SK-N-MC (cell line): ENCODE measurements around the gene SMTNL1.
A peak's percentile ranks its signal among the peaks of the same experiment; 100 is the strongest.
"Not testable (repeated sequence)": the region's sequence is repeated elsewhere in the genome, so short reads cannot be mapped to it uniquely, and the experiment has no call there.

Experiments used
- DNase-seq: peaks from one replicate; pipeline ENCODE4 v3.0.0-alpha.2; 2011; ENCODE audit warnings: low read depth, low spot score
- H3K27ac ChIP-seq: fragments of 200-600 bp; sonication (generic); 2 replicates; pipeline ENCODE4 v1.5.1; 2016; ENCODE audit warnings: mixed run types
- H3K36me3 ChIP-seq: fragments of 200-600 bp; sonication (generic); 2 replicates; pipeline ENCODE4 v1.6.1; 2017; ENCODE audit warnings: antibody characterized with exemption, low read length, mixed read lengths; ENCODE audit not compliant: insufficient read depth
- H3K4me3 ChIP-seq: fragments of 200-600 bp; sonication (generic); 2 replicates; pipeline ENCODE4 v1.5.1; 2016
- H3K9ac ChIP-seq: fragments of 200-600 bp; sonication (generic); 2 replicates; pipeline ENCODE4 v1.8.0; 2017; ENCODE audit warnings: mixed run types, mixed read lengths; ENCODE audit not compliant: insufficient read length
- H3K9me3 ChIP-seq: fragments of 200-600 bp; sonication (generic); 2 replicates; pipeline ENCODE4 v1.6.1; 2017; ENCODE audit warnings: low read depth, mild to moderate bottlenecking, antibody characterized with exemption, low read length, moderate library complexity, mixed read lengths
- EZH2 ChIP-seq: fragments of 200-600 bp; sonication (generic); IDR thresholded peaks from one replicate; pipeline ENCODE4 v1.6.1; 2017; ENCODE audit warnings: antibody characterized with exemption
- FOXP2 ChIP-seq: optimal IDR thresholded peaks from 2 replicates; pipeline ENCODE3; 2011; ENCODE audit warnings: mild to moderate bottlenecking, moderate library complexity; ENCODE audit not compliant: insufficient read depth; ENCODE audit errors: extremely low read length, control extremely low read depth
- POLR2AphosphoS5 ChIP-seq: IDR thresholded peaks from 2 replicates; pipeline ENCODE4 v1.6.1; 2012; ENCODE audit warnings: mild to moderate bottlenecking, low read depth, low read length, borderline replicate concordance

SMTNL1 gene

DNA sequence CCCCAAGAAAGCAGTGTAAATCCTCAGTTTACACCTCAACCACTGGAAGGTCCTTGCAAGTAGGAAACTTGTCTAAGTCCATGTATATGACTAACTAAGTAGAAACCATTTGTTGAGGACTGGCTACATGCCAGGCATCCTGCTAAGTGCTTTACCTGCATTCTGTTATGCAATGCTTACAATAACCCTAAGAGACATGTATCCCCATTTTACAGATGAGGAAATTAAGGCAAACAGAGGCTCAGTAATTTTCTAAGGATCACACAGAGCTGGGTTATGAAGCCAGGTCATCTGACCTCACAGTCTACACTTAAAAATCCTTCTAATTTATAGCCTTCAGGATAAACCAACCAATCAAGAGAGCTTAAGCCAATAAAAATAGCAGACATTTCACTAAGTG is 8.4 kb upstream of the SMTNL1 start:
- H3K27ac ChIP-seq: no peak overlapping the region
- H3K9me3 ChIP-seq: no peaks in the 10 kb centered on the region
- no peak overlapping the region for H3K9ac ChIP-seq
- H3K4me3 ChIP-seq: no peak overlapping the region
- no peak for DNase-seq
- peaks cover 13% of the 10 kb centered on the region for H3K36me3 ChIP-seq
- TF ChIP-seq EZH2: no peak
- no peak for TF ChIP-seq FOXP2
- no peak for TF ChIP-seq POLR2AphosphoS5

- no peak for DNase-seq
- H3K27ac ChIP-seq: peak overlapping the region; percentile 37; the same call in 1 of the 2 replicates
- no peaks in the 10 kb centered on the region for H3K9me3 ChIP-seq
- peak overlapping the region; percentile 96 for H3K9ac ChIP-seq
- peak overlapping the region; percentile 94 for H3K4me3 ChIP-seq
- no peak for TF ChIP-seq POLR2AphosphoS5
- no peak for TF ChIP-seq FOXP2
- TF ChIP-seq EZH2: no peak
- peaks cover 13% of the 10 kb centered on the region for H3K36me3 ChIP-seq
Observed at GRCh38 chr11:57530215-57530595, 7.2 kb upstream of the SMTNL1 start.

GRCh38 chr11:57530596-57531507 is 6.5 kb upstream of the SMTNL1 start, which contains the start of gene TIMM10:
Gene TIMM10 (minus strand): TSS chr11:57530754. CDS start chr11:57530189, 565 bp downstream.
- TF ChIP-seq FOXP2: no peak
- TF ChIP-seq EZH2: no peak
- TF ChIP-seq POLR2AphosphoS5: peak; percentile 72
- Histone ChIP-seq H3K36me3 (peaks cover 13% of the 10 kb centered on the region), H3K4me3 (peak within 1 kb of the TSS; percentile 94), H3K9ac (peak within 1 kb of the TSS; percentile 96), H3K9me3 (no peaks in the 10 kb centered on the region), H3K27ac (peak within 1 kb of the TSS; percentile 37; the same call in 1 of the 2 replicates)
- peak; percentile 92 for DNase-seq

DNA sequence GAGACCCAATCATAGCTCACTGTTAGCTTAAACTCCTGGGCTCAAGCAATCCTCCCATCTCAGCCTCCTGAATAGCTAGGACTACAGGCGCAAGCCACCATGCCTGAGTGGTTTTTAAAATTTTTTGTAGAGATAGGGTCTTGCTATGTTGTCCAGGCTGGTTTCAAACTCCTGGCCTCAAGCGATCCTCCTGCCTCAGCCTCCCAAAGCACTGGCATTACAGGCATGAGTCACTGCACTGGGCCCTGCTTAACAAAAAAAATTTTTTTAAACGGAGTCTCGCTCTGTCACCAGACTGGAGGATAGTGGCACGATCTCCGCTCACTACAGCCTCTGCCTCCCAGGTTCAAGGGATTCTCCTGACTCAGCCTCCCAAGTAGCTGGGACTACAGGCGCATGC is 2.9 kb upstream of the SMTNL1 start:
- not testable (repeated sequence) for H3K9ac ChIP-seq, H3K4me3 ChIP-seq, H3K27ac ChIP-seq, H3K36me3 ChIP-seq, DNase-seq, H3K9me3 ChIP-seq

GRCh38 chr11:57539342-57539741 is 1.9 kb downstream of the SMTNL1 start:
- Histone ChIP-seq H3K4me3 (no peak overlapping the region), H3K9me3 (no peaks in the 10 kb centered on the region), H3K9ac (no peak overlapping the region), H3K36me3 (no peaks in the 10 kb centered on the region), H3K27ac (no peak overlapping the region)
- no peak for TF ChIP-seq POLR2AphosphoS5
- no peak for TF ChIP-seq FOXP2
- TF ChIP-seq EZH2: no peak
- DNase-seq: no peak

- Histone ChIP-seq H3K27ac (no peak overlapping the region), H3K4me3 (no peak overlapping the region), H3K9me3 (no peaks in the 10 kb centered on the region), H3K9ac (no peak overlapping the region), H3K36me3 (no peaks in the 10 kb centered on the region)
- no peak for DNase-seq
- TF ChIP-seq EZH2 (no peak), FOXP2 (no peak), POLR2AphosphoS5 (no peak)
Observed at GRCh38 chr11:57541169-57541568, 3.8 kb downstream of the SMTNL1 start.

DNA sequence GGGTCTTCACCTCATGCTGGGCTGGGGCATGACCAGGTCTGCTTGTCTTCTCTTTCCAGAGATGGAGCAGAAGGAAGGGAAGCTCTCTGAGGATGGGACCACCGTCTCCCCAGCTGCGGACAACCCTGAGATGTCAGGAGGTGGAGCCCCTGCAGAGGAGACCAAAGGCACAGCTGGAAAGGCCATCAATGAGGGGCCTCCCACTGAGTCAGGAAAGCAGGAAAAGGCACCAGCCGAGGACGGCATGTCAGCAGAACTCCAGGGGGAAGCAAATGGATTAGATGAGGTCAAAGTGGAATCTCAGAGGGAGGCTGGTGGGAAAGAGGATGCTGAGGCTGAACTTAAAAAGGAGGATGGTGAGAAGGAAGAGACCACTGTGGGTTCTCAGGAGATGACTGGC is 5.2 kb downstream of the SMTNL1 start:
- Histone ChIP-seq H3K4me3 (no peak overlapping the region), H3K9ac (no peak overlapping the region), H3K9me3 (no peaks in the 10 kb centered on the region), H3K36me3 (no peaks in the 10 kb centered on the region), H3K27ac (no peak overlapping the region)
- TF ChIP-seq FOXP2 (no peak), POLR2AphosphoS5 (no peak), EZH2 (no peak)
- no peak for DNase-seq

DNA sequence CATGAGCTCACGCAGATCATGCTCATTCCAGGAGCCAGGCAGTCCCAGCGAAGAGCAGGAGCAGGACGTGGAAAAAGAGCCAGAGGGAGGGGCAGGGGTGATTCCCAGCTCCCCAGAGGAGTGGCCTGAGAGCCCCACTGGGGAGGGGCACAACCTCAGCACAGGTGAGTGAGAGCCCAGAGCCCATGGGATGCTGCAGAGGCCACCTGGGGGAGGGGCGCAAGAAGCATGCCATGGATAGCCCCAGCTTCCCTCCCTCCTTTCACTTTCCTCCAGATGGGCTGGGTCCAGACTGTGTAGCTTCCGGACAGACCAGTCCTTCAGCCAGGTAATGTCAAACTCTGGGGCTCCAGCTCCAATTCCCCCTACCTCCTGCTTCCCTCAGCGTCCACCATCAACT is 6.2 kb downstream of the SMTNL1 start:
- Histone ChIP-seq H3K27ac (no peak overlapping the region), H3K36me3 (no peaks in the 10 kb centered on the region), H3K9ac (no peak overlapping the region), H3K4me3 (no peak overlapping the region), H3K9me3 (no peaks in the 10 kb centered on the region)
- DNase-seq: no peak
- no peak for TF ChIP-seq FOXP2
- TF ChIP-seq EZH2: no peak
- TF ChIP-seq POLR2AphosphoS5: no peak
